ENCODE data around the gene KRT73. TPM values are rescaled to one million over a fixed set of nuclear protein-coding genes. Genes with fewer than 3 reads are reported as not detected.

KRT73 gene
- total RNA-seq, 2 experiments from 2014 or later: not detected

DNA sequence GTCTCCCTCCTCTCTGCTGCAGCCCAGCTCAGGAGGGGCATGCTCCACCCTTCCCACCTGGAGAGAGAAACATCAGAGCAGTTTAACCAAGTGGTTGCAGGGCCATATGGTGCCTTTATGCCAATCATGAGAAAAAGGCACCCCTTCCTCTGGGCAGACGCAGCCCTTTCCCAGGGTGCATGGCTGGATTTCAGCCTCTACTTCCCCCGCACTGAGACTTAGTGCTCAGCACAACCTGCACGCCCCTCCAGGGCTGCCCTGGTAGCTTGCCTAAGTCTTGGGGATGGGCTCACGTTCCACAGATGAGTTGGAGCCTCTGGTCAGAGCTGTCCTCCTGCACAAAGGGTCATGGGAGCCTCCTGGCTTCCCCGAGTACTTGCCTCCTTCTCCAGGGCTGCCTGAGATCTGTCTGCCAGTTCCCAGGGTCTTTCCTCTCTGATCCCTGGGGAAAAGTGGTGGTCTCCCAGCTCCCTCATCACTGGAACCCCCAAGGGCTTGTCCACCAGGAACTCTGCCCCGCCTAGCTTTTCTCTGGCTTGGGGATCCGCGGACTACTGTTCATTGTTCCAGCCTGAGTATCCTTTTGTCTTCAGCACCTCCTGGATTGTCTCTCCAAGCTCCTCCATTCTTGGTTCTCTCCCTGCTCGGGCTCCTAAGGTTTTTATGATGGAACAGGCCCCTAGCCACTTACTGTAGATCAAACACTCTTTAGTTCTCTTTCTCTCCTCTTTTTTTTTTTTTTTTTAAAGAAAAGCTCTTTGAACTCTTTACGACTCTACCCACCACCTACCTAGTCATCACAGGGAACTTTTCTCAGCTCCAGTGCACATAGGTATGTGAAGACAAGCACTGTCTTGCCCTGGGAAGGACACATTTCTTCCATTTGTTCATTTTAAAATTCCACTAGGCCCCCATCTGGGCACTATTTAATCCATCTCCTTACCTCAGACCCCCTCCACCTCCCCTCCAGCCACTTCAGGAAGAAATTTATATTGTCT, 38.6 kb downstream of the KRT73 start:
- ChIA-PET POLR2A (no interaction called here), CTCF (interaction anchor here (0.7 to 11.7 kb wide), 3 partner anchors 163 to 300 kb away, joined by 5 to 134 read pairs (median 100); no protein-coding TSS in a partner anchor)
- Mint-ChIP-seq H3K27ac (no peak overlapping the region), H3K4me3 (no peak overlapping the region), H3K27me3 (peaks cover 9% of the 10 kb centered on the region), H3K36me3 (ENCODE audit: low read depth) (no peaks in the 10 kb centered on the region), H3K9me3 (no peaks in the 10 kb centered on the region), H3K4me1 (no peaks in the 10 kb centered on the region)
- no peak for DNase-seq

DNA sequence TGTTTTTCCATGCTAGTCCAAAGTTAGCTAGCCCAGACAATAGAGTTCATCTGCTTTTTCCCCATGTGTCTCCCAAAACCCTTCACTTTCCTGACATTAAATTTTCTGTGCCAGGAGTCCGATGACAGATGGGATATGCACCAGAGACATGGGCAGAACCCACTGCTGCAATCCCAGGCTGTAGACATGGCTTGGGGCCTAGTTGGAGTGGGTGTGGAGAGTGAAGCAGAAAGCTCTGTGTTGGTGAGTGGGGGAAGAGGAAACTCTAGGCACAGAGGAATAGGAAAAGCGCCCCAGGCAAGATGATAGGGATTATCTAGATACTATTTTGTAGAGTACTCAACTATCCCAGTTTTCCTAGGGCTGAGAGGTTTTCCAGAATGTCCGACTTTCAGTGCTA, 39.9 kb downstream of the KRT73 start:
- POLR2A ChIA-PET: no interaction called here
- DNase-seq: no peak
- H3K4me1 Mint-ChIP-seq: no peaks in the 10 kb centered on the region
- CTCF ChIA-PET: interaction anchor here (9.1 to 11.7 kb wide), 2 partner anchors 294 to 301 kb away, joined by 100 to 134 read pairs; no protein-coding TSS in a partner anchor
- H3K27me3 Mint-ChIP-seq: peaks cover 9% of the 10 kb centered on the region
- H3K27ac Mint-ChIP-seq: no peak overlapping the region
- no peaks in the 10 kb centered on the region for H3K36me3 Mint-ChIP-seq (ENCODE audit: low read depth)
- H3K9me3 Mint-ChIP-seq: no peaks in the 10 kb centered on the region
- H3K4me3 Mint-ChIP-seq: no peak overlapping the region

DNA sequence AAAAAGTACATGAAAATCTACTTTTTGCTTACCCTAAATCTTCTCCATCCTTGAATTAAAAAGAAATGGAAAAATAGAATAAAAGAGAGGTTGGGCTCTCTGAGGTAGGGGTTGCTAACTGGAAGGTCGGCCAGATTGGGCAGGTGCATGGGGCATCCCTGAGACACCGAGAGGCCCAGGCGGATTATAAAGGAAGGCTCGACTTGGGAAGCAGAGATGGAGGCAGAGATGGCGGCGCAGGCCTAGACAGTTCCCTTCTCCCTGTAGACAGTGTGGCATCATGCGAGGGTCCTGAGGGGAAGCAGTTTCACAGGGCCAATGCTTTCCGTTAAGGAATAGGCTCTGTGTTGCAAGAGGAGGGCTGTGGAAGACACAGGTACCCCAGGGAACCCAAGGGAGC, 41.0 kb downstream of the KRT73 start:
- H3K36me3 Mint-ChIP-seq (ENCODE audit: low read depth): no peaks in the 10 kb centered on the region
- H3K4me1 Mint-ChIP-seq: no peaks in the 10 kb centered on the region
- ChIA-PET CTCF (interaction anchor here (1.0 to 11.7 kb wide), 2 partner anchors 293 to 302 kb away, joined by 3 to 134 read pairs; no protein-coding TSS in a partner anchor), POLR2A (no interaction called here)
- no peak overlapping the region for H3K4me3 Mint-ChIP-seq
- no peaks in the 10 kb centered on the region for H3K9me3 Mint-ChIP-seq
- H3K27me3 Mint-ChIP-seq: peaks cover 13% of the 10 kb centered on the region
- H3K27ac Mint-ChIP-seq: no peak overlapping the region
- DNase-seq: no peak

DNA sequence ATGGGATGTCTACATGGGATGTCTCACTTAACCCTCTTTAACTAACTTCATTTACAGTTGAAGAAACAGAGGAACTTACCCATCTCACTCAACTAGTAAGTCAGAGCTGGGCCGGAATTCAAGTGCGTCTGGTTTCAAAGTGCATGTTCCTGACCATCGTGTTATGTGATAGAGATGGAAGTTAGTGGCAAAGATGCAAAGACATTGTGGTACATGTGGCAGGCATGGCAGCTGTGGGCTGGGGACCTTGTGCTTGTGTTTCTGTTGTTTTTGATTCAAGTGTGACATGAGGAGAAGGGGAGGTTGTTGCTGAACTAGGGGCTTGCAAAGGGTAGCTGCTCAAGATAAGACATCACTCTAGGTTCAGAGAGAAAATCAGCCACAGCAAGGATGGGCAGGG, 42.4 kb downstream of the KRT73 start:
- CTCF ChIA-PET: interaction anchor here (1.0 to 11.7 kb wide), 2 partner anchors 303 to 309 kb away, joined by 3 to 134 read pairs; no protein-coding TSS in a partner anchor

DNA sequence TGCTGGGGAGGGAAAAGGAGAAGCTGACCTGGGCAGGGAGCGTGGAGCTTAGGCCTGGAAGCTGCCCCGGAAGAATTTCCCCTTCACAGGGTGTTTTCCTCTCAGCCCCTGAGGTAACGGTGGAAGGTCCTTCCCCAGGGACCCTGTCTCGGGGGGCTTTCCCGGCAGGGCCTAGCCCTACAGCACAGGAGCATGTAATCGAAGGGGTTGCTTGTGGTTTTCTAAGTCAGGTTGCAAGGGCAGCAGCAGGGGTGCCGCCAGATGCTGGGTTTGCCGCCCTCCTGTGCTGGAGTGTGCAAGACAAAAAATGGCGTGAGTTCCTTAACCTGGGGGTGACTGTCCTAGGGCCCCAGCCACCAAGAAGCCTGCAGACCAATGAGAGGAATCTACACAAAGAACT, 43.1 kb downstream of the KRT73 start:
- no peaks in the 10 kb centered on the region for H3K4me1 Mint-ChIP-seq
- H3K27ac Mint-ChIP-seq: no peak overlapping the region
- peaks cover 11% of the 10 kb centered on the region for H3K27me3 Mint-ChIP-seq
- ChIA-PET CTCF (interaction anchor here (1.4 kb wide), 1 partner anchor 295 kb away, joined by 5 read pairs; no protein-coding TSS in a partner anchor), POLR2A (no interaction called here)
- no peak for DNase-seq
- no peaks in the 10 kb centered on the region for H3K9me3 Mint-ChIP-seq
- H3K4me3 Mint-ChIP-seq: no peak overlapping the region
- H3K36me3 Mint-ChIP-seq (ENCODE audit: low read depth): no peaks in the 10 kb centered on the region

More for the DNA sequence above, 42.4 kb downstream of the KRT73 start:
- no peaks in the 10 kb centered on the region for H3K9me3 Mint-ChIP-seq
- no peak overlapping the region for H3K4me3 Mint-ChIP-seq
- POLR2A ChIA-PET: no interaction called here
- H3K4me1 Mint-ChIP-seq: no peaks in the 10 kb centered on the region
- peaks cover 11% of the 10 kb centered on the region for H3K27me3 Mint-ChIP-seq
- no peak for DNase-seq
- no peak overlapping the region for H3K27ac Mint-ChIP-seq
- no peaks in the 10 kb centered on the region for H3K36me3 Mint-ChIP-seq (ENCODE audit: low read depth)

DNA sequence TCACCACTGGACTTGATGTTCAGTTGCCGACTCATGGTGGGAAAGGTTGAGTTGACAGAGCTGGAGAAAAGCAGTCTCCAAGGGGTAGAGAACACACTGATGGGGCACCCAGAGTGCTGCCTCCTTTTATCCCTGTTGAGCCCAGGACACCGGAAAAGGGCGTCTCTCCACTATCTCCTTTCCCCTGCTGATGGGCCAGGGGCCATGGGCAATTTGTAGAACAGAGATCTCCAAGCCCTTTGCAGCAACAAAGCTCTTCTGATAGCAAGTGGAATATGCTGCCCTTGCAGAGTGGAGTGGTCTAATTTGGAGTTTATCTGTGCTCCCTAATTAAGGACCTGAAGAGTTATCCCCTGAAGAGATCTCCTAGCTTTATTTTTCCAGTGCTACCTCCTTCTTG, 44.6 kb downstream of the KRT73 start, which contains the start of gene KRT74:
TSS of gene KRT74 (minus strand) at position 101 of the 400 bp plus-strand sequence. CDS start at position 35, 66 bp downstream.
- no peak within 1 kb of the TSS for H3K27ac Mint-ChIP-seq
- H3K9me3 Mint-ChIP-seq: no peaks in the 10 kb centered on the region
- H3K4me3 Mint-ChIP-seq: no peak within 1 kb of the TSS
- H3K4me1 Mint-ChIP-seq: no peaks in the 10 kb centered on the region
- CTCF ChIA-PET: interaction anchor here (1.0 kb wide), 1 partner anchor 306 kb away, joined by 3 read pairs; no protein-coding TSS in a partner anchor
- POLR2A ChIA-PET: interaction anchor here (1.4 kb wide), 1 partner anchor 28 kb away, joined by 4 read pairs; no protein-coding TSS in a partner anchor
- DNase-seq: no peak
- no peaks in the 10 kb centered on the region for H3K36me3 Mint-ChIP-seq (ENCODE audit: low read depth)
- H3K27me3 Mint-ChIP-seq: peaks cover 11% of the 10 kb centered on the region

DNA sequence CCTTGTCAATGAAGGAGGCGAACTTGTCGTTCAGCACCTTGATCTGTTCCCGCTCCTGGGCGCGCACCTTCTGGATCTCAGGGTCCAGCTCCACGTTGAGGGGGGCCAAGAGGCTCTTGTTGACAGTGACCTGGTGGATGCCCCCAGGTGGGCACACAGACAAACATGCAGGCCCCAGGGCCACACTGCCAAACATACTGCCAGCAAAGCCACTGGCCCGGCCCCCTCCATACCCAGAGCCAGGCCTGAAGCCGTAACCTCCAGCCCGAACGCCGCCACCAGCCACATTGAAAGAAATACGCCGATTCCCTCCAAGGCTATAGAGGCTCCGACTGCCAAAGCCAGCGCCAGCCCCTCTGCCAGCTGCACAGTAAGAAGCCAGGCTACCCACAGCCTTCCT, 45.1 kb downstream of the KRT73 start:
- Mint-ChIP-seq H3K27ac (no peak overlapping the region), H3K4me1 (no peaks in the 10 kb centered on the region), H3K27me3 (peaks cover 11% of the 10 kb centered on the region), H3K36me3 (ENCODE audit: low read depth) (no peaks in the 10 kb centered on the region), H3K4me3 (no peak overlapping the region), H3K9me3 (no peaks in the 10 kb centered on the region)
- ChIA-PET POLR2A (interaction anchor here (1.4 kb wide), 1 partner anchor 27 kb away, joined by 4 read pairs; no protein-coding TSS in a partner anchor), CTCF (interaction anchor here (1.0 kb wide), 1 partner anchor 307 kb away, joined by 3 read pairs; no protein-coding TSS in a partner anchor)
- DNase-seq: no peak

DNA sequence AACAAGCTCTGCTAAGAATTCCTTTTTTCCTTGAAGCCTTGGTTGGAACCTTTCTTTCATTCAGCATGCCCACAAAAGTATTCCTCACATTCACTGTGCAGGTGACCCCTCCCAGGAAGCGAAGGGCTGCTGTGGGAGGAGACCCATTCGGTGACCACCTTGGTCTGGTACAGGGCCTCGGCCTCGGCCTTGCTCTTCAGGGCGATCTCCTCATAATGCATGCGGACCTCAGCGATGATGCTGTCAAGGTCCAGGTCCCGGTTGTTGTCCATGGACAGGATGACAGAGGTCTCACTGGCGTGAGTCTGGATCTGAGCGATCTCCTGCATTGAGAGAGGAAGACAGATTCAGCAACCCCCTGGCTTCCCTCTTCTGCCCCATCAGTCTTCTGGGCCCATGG, 47.8 kb downstream of the KRT73 start:
- H3K27ac Mint-ChIP-seq: no peak overlapping the region
- no peak overlapping the region for H3K4me3 Mint-ChIP-seq
- peaks cover 11% of the 10 kb centered on the region for H3K27me3 Mint-ChIP-seq
- no peak for DNase-seq
- ChIA-PET CTCF (interaction anchor here (1.1 kb wide), 1 partner anchor 15 kb away, joined by 3 read pairs; no protein-coding TSS in a partner anchor), POLR2A (no interaction called here)
- no peaks in the 10 kb centered on the region for H3K9me3 Mint-ChIP-seq
- no peaks in the 10 kb centered on the region for H3K4me1 Mint-ChIP-seq
- H3K36me3 Mint-ChIP-seq (ENCODE audit: low read depth): no peaks in the 10 kb centered on the region

DNA sequence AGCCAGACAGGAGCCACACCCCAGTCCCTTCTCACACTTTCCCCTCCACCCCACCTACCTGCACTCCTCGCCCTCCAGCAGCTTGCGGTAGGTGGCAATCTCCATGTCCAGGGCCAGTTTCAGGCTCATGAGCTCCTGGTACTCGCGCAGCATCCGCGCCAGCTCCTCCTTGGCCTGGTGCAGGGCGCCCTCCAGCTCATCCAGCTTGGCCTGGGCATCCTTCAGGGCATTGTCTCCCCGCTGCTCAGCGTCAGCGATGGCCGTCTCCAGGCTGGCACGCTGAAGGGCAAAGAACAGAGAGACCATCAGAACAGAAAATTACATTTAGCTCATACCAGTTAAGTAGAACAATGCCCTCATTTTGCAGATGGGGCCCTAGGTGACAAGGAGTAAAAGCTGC, 50.2 kb downstream of the KRT73 start:
- Mint-ChIP-seq H3K9me3 (no peaks in the 10 kb centered on the region), H3K27me3 (peaks cover 27% of the 10 kb centered on the region), H3K36me3 (ENCODE audit: low read depth) (no peaks in the 10 kb centered on the region), H3K4me1 (no peaks in the 10 kb centered on the region), H3K27ac (no peak overlapping the region), H3K4me3 (no peak overlapping the region)
- DNase-seq: no peak
- POLR2A ChIA-PET: no interaction called here
- CTCF ChIA-PET: no interaction called here

DNA sequence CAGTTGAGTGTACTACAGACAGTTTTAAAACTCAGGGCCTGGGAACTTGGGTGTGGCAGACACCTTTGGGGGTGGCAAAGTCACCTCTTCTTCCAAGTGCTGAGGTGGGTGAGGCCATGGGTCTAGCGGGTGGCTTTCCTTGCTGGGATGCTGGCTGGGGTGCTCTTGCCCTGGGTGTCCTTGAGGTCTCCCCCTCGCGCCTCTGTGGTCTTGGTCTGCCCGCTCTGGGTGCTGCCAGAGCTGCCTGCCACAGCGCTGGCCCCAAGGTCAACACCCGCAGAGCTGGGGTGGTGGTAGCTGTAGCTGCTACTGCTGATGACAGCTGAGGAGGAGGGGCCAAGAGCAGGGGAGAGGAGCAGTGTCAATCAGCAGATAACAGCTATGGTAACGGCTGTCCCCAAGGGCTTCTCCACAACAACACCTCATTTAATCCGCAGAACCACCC, 51.5 kb downstream of the KRT73 start:
- ChIA-PET CTCF (interaction anchor here (1.0 to 1.1 kb wide), 2 partner anchors 16 to 304 kb away, joined by 3 to 5 read pairs; no protein-coding TSS in a partner anchor), POLR2A (no interaction called here)
- Mint-ChIP-seq H3K9me3 (no peaks in the 10 kb centered on the region), H3K27me3 (peaks cover 23% of the 10 kb centered on the region), H3K4me3 (no peak overlapping the region), H3K27ac (no peak overlapping the region), H3K4me1 (no peaks in the 10 kb centered on the region), H3K36me3 (ENCODE audit: low read depth) (no peaks in the 10 kb centered on the region)
- no peak for DNase-seq

DNA sequence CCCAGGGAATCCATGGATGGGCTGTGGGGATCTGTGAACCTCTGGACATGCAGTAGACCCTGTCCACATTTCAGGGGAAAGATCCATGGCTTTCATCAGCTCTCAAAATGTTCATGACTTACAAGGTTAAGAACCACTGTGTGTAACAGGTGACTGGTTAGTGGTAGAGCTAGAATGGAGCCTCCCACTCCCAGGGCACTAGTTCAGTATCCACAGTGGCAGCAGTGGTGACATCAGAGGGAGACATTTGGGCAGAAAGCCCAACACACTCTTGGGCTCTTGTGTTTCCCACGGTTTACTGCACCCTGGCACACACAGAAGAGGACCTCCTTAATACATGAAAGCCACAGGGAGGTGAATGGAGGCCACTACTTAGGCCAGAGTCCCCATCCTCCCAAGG, 53.8 kb downstream of the KRT73 start:
- peaks cover 31% of the 10 kb centered on the region for H3K27me3 Mint-ChIP-seq
- CTCF ChIA-PET: no interaction called here
- DNase-seq: no peak
- H3K4me1 Mint-ChIP-seq: no peaks in the 10 kb centered on the region
- POLR2A ChIA-PET: no interaction called here
- H3K4me3 Mint-ChIP-seq: no peak overlapping the region
- no peaks in the 10 kb centered on the region for H3K9me3 Mint-ChIP-seq
- no peaks in the 10 kb centered on the region for H3K36me3 Mint-ChIP-seq (ENCODE audit: low read depth)
- H3K27ac Mint-ChIP-seq: no peak overlapping the region

DNA sequence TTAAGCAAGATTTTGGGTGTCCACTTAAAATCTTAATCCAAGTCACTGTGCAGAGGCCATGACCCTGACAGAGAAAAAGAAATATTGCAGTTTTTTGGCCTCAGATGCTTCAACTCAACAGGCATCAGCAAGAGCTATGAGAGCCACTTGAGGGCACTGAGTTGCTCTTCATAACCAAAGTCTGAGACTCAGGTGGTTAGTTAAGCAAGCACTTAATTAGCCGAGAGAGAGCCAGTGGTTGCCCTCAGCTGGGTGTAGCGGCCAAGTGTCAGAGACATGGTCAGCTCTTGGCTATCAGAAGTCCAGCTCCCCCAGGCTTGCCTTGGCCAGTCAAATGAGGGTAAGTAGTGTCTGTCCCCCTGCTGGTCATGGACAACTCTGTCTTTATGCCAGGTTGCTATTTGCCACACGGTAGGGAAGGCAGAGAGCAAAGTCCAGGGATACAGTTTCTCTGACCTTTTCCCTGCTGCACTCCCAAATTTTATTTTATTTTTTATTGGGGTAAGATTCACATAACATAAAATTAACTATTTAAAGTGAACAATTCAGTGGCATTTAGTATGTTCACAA, 56.4 kb downstream of the KRT73 start:
- H3K4me3 Mint-ChIP-seq: no peak overlapping the region
- POLR2A ChIA-PET: no interaction called here
- no peak overlapping the region for H3K27ac Mint-ChIP-seq
- H3K36me3 Mint-ChIP-seq (ENCODE audit: low read depth): no peaks in the 10 kb centered on the region
- H3K27me3 Mint-ChIP-seq: peaks cover 31% of the 10 kb centered on the region
- H3K9me3 Mint-ChIP-seq: no peaks in the 10 kb centered on the region
- CTCF ChIA-PET: interaction anchor here (1.1 to 1.3 kb wide), 2 partner anchors 189 to 319 kb away, joined by 4 to 5 read pairs; no protein-coding TSS in a partner anchor
- H3K4me1 Mint-ChIP-seq: no peaks in the 10 kb centered on the region
- no peak for DNase-seq

DNA sequence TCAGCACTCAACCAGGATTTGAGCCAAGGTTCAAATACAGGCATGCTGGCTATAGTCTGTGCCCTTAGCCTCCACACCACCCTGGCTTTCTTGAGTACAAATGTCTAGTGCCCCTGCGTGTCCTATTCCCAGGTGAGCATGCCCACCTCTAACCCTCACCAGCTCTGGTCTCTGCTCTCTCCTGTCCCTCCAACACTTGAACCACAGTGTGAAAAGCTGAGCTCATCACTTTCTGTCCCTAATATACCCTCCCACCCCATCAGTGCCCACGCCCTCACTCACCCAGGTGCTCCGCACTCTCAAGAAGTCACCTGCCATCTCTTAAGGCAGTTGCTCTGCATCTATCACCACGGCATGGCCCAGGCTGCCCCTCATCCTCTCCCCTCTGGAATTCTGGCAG, 58.4 kb downstream of the KRT73 start:
- peaks cover 30% of the 10 kb centered on the region for H3K27me3 Mint-ChIP-seq
- ChIA-PET POLR2A (no interaction called here), CTCF (interaction anchor here (0.6 kb wide), 1 partner anchor 434 kb away, joined by 3 read pairs; no protein-coding TSS in a partner anchor)
- H3K9me3 Mint-ChIP-seq: no peaks in the 10 kb centered on the region
- H3K27ac Mint-ChIP-seq: no peak overlapping the region
- no peaks in the 10 kb centered on the region for H3K36me3 Mint-ChIP-seq (ENCODE audit: low read depth)
- DNase-seq: no peak
- no peak overlapping the region for H3K4me3 Mint-ChIP-seq
- H3K4me1 Mint-ChIP-seq: peaks cover 2% of the 10 kb centered on the region
